Kasumi-1 (cell line): ENCODE measurements around the gene ADORA3.

ENCODE experiments used
- DNase-seq, 2 experiments: peaks; one replicate each; lab custom pipeline; 2025; lab: John Stamatoyannopoulos, UW

ADORA3 gene

GRCh38 chr1:111474521-111474920 is 28.9 kb downstream of the ADORA3 start:
- no peak for DNase-seq

GRCh38 chr1:111474106-111474505 is 29.3 kb downstream of the ADORA3 start:
- DNase-seq: no peak

GRCh38 chr1:111471538-111471937 is 31.9 kb downstream of the ADORA3 start:
- no peak for DNase-seq

- peak; percentile 96 for DNase-seq
Measured at GRCh38 chr1:111471012-111471411, 32.4 kb downstream of the ADORA3 start.

GRCh38 chr1:111470596-111470995 is 32.8 kb downstream of the ADORA3 start:
- DNase-seq: no peak

GRCh38 chr1:111469539-111469938 is 33.9 kb downstream of the ADORA3 start:
- DNase-seq: no peak

- DNase-seq: no peak
Measured at GRCh38 chr1:111468717-111469100, 34.7 kb downstream of the ADORA3 start.

GRCh38 chr1:111467865-111468716 is 35.3 kb downstream of the ADORA3 start:
- no peak for DNase-seq

GRCh38 chr1:111466480-111466879 is 37.0 kb downstream of the ADORA3 start:
- DNase-seq: no peak

GRCh38 chr1:111465754-111466153 is 37.7 kb downstream of the ADORA3 start:
- no peak for DNase-seq

GRCh38 chr1:111463029-111463683 is 40.3 kb downstream of the ADORA3 start:
- no peak for DNase-seq

- no peak for DNase-seq
Measured at GRCh38 chr1:111462370-111463028, 40.9 kb downstream of the ADORA3 start.

GRCh38 chr1:111461765-111462164 is 41.7 kb downstream of the ADORA3 start:
- no peak for DNase-seq

GRCh38 chr1:111455642-111456031 is 47.8 kb downstream of the ADORA3 start:
- DNase-seq: no peak

GRCh38 chr1:111454859-111455641 is 48.4 kb downstream of the ADORA3 start:
- no peak for DNase-seq

- DNase-seq: no peak
Measured at GRCh38 chr1:111453706-111454105, 49.7 kb downstream of the ADORA3 start.

GRCh38 chr1:111452581-111452980 is 50.9 kb downstream of the ADORA3 start:
- no peak for DNase-seq

GRCh38 chr1:111450185-111450584 is 53.2 kb downstream of the ADORA3 start:
- DNase-seq: no peak

- no peak for DNase-seq
Measured at GRCh38 chr1:111449703-111450017, 53.8 kb downstream of the ADORA3 start.
